GM21381 (cell line): ENCODE measurements around the gene CCDC187.

ENCODE experiments used
- ATAC-seq: cut with Tn5 transposase; IDR thresholded peaks from one replicate; pipeline ENCODE4 v1.9.1; 2021; ENCODE audit warnings: mild to moderate bottlenecking, moderate library complexity; ENCODE audit not compliant: unreplicated experiment

The CCDC187 gene

DNA sequence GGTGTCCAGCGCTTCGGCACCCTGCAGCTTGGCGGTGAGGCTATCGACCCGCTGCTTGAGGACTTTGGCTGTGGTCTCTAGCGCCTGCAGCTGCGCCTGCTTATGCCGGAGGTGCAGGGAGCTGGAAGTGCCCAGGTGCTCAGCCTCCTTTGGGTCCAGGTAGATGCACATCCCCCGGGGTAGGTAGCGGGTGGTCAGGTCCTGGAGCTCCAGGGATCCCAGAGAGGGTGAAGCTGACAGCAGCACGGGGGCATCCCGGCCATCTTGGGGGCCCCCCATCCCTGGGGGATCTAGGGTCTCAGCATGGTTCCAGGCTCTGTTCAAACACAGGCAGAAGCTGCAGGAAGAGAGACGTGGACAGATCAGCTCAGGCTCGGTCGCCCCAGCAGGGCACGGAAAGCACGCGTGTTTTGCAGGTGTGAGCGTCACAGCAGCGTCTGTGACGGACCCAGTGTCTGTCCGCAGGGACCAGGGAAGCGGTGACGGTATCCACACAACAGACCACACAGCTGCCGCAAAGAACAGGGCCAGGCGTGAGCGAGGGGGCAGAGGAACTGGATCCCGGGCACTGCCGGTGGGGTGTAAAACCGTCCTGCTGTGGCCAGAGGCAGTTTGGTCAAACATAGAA lies 17.4 kb downstream of the CCDC187 start:
- ATAC-seq: no peak

DNA sequence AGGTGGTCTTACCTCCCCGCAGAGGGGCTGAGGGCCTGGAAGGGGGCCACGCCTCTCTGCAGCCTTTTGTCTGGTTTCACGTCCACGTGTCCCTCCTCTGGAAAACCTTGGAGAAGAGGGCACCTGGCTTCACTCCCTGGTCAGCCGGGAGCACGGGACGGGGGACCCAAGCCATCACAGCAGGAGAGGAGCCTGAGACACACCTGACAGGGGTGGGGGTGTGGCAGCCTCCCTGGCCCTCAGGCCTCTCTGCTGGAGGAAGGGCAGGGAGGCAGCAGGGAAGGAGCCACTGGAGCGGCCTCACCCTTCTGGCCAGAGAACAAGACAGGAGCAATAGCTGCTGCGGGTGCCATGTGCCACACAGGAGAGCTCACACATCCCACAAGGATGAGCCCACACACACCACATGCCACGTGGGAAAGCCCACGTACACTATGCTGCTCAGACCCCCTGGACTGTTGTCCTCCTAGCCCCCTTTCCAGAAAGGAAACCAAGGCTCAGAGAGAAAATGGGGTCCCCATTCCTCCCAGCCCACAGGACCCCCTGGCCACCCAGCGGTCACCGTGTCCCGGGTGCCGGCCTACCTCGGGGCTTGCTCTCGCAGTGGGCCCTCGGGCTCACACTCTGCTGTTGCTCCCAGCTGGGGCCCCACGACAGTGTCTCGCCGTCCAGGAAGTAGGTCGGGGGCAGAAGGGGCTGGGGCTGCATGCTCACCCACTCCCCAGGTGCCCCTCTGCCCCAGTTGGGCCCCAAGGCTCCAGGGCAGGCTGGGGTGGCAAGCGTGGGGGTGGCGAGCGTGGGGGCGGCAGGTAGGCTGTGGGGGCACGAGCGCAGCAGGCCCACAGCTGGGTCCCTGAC lies 18.2 kb downstream of the CCDC187 start:
- ATAC-seq: no peak

DNA sequence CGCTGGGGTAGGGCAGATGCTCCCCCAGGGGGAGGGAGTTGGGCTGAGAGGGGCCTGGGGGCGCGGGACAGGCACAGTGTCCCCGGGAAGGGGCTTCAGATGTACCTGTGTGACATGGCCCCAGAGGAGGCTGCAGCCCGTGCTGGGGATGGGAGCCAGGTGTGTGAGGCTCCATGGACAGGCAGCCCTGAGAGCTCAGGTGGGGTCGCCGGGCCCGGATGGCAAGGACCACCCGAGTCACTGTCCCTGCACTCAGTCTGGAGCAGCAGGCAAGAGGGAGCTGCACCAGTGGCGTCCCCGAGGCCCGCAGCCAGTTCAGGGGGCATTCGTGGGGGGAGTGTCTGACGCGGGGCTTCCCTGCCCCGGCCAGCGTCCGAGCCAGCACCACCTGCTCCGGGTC lies 18.9 kb downstream of the CCDC187 start:
- no peak for ATAC-seq

DNA sequence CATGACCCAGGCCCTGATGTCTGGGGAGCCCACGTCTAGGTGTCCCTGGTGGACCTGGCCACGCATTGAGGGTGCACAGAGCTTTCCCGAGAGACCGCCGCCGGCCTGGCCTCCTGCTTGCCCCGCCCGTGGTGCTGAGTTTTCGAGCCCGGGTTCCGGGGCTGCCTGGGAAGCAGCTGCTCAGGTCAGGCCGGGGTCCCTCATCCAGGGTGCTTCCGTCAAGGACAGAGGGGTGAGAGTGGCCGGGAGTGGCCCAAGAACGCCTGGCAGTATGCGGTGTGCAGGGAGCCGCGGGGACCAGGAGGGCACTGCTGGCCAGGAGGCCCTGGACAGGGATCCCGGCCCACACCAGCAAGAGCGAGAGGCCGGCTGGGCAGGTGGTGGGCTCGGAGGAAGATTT lies 19.6 kb downstream of the CCDC187 start:
- no peak for ATAC-seq

DNA sequence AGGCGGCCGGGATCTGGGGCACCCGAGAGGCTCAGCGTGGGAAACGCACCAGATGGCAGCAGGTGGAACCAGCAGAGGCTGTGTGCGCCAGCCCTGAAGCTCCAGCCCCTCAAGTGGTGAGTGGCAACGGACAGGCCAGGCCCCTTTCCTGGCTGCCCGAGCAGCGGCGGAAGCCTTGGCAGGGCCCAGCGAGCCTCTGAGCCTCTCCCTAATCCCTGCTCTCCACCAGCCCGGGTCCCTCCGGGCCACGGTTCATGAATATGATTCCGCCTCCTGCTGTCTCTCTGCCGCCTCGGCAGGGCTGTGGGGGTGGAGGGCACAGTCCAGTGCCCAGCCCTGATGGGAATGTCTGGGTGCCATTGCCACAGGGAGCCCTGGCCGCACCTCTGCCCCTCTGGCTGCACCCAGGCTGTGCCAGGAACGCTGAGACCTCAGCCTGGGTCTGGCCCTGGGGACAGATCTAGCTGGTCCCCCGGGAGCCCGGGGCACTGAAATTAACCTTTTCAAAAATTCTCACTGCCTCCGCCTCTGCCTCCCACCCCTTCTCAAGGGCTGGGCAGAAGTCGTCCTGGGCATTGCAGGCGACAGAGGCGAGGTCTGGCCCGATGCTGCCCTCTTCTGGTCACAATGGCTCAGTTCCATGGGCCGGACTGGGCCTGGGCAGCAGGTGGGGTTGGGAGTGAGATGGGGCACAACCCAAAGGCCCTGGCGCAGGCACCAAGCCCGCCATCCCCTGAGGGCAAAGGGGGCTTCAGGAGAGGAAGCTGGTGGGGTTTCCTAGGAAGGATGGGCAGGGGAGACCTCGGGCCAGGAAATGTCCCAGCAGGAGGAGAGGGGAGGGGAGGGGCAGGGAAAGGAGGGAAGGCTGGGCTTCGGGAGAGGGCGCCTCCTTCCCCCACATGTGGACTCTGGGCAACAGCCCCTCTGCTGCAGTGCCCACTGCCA lies 20.3 kb downstream of the CCDC187 start:
- ATAC-seq: peak; percentile 58

DNA sequence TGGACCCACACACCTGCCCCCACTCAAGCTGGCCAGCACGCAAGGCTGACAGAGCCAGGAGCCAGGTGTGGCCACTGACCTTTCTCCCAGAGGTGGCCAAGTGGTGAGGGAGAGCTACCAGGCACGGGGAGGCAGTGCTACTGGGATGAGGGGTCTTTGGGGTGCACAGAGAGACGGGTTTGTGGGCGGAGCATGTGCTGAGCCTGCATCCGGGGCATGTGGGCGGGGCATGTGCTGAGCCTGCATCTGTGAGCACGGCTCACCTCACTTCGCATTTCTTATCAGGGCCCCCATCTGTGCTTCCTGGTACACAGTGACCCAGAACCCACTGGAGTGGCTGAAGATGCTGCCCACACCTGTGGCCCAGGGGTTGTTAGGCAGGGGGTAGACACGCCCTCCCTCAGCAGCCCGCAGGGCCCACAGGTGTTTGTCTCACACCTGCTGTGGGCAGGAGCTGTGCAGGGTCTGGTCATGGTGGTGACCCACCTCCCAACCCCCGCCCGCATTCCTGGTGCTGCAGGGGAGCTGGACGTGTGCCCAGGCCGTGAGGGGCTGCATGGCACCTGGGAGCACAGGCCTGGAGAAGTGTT lies 21.5 kb downstream of the CCDC187 start:
- ATAC-seq: no peak

DNA sequence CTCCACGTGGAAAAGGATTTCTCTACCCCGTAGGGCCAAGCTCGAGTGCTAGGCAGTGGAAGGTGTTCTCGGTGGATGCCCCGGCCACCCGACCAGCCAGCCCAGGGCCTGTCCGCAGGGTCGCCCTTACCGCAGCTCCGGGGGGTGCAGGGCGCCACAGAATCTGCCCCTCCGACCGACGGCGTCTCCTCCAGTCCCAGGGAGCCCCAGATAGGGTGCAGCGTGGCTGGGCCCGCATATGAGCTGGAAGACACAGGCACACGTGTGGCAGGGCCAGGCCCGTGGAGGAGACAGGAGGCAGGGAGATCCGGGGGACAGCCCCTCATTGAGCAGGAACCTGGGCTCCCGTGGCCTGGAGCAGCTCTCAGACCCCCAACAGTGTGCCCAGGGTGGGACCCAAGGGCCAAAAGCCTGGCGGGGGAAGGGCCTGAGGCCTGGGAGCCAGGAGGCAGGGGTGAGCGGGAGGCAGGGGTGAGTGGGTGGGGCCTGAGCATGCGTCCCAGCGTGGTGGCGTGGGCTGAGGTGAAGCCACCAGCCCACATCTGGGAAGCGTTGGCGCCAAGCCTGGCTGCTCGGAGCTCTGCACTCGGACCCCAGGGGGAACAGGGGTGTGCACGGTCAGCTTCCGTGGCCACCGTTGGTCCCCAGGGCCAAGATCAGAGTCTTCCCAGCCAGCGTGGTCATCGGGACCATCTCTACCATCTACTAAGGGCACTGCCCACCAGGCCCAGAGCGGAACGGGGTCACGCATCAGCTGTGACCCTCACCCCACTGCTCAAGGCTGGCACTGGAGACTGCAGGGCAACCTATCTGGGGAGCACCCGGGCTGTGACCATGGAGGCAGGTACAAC lies 22.2 kb downstream of the CCDC187 start:
- no peak for ATAC-seq

DNA sequence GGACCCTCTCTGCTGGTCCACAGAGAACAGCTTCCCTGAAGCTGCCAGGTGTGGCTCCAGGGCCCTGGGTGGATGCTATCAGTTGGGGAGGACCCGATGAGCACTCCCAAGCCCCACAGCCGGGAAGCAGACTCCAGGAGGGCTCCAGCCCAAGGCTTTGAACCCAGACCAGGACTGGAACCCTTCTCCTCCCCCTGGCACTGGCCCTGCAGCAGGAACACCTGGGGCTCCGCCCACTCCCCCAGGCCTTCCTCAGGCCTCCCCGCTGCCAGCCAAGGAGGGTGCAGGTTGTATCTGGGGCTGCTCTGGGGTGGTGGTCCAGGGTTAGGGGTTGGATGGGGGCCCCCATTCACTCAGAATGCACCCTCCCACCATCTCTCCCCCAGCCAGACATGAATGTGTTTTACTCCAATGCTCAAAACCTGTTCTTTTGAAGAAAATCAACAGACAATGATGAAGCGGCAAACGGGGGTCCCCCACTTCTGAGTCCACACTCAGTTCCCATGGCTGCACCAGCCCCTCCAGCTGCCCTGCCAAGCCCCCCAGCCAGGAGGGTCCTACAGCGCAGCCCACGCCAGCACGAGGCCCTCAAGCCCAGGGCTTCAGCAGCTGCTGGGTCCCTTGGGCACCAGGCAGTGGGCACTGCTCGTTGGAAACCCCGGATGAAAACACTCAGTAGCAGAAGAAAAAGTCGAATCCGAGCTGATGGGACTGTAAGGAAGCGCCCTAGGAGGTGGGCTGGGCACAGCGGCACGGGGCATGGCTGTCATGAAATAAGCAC lies 23.2 kb downstream of the CCDC187 start:
- no peak for ATAC-seq

DNA sequence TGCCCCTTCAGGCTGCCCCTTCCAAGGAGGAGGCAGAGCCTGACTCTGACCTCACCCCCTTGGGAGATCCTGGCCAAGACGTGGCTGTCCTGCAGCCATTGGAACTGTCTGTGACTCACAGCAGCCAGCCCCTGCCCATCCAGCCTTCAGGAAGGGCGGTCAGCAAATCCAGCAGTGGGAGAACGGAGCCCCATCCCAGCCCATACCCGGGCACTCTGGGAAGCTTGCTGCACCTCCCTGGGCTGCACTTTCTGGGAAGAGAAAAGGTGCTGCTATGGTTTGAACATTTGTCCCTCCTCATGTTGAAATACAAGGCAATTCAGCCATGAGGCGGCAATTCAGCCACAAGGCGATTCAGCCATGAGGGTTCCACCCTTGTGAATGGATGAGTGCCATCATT lies 24.4 kb downstream of the CCDC187 start:
- no peak for ATAC-seq

DNA sequence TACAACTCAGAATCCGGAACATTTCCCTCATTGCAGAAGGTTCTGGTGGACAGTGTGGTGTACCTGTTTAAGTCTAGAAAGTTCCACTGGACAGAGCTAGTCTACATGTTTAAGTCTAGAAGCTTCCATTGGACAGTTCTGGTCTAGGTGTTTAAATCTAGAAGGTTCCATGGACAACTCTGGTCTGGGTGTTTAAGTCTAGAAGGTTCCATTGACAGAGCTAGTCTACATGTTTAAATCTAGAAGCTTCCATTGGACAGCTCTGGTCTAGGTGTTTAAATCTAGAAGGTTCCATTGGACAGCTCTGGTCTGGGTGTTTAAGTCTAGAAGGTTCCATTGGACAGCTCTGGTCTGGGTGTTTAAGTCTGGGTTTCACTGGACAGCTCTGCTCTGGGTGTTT lies 25.0 kb downstream of the CCDC187 start:
- ATAC-seq: no peak

DNA sequence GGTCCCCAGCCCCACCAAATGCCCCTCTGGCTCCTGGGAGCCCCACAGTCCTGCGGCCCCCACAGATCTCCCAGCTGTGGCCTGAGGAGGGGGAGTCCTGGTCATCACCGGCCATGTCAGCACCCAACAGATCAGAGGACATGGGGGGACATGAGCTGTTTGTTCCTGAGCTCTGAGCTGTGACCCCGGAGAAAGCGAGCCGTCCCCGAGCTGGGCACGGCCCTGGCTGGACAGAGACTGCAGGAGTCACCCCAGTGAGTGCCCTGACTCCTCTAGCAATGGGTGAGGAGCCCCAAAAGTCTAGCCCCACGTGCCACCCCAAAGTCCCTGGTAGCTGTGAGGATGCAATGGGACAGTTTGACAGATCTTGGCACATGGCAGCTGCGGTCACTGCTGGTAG lies 25.7 kb downstream of the CCDC187 start:
- ATAC-seq: no peak

DNA sequence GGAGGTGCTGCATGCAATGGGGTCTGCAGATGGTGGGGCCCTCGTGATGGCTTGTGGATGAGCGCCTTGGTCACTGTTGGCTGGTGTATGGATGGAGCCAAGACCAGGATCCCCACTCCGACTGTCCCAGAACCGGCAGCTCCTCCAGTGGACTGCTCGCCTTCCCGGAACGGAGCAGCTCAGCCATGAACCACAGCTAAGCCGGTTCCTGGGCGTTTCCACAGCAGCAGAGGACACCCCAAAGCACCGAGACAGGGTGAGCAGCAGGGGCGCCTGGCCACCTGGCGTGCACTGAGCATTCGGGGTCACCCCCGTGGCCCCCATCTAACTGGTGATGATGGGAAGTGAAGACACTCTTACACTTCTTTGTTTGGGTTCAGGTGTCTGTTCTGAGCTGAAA lies 26.1 kb downstream of the CCDC187 start:
- no peak for ATAC-seq

DNA sequence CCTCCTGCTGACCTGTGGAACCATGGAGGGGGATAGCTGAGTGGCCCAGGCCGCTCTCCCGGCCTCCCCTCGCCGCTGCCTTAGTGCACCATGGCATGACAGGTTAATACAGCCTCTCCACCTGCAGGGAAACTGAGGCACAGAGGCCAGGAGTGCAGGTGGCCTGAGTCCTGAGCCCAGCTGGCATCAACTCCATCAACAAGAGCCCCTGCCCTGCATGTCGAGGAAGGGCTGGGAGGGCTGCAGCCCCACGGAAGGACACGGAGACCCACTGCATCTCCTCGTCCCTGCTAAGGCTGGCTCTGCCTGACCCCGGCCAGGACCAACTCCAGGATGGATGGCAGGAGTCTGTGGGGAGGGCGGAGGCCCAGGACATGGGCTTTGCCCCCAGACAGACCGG lies 27.2 kb downstream of the CCDC187 start:
- no peak for ATAC-seq

DNA sequence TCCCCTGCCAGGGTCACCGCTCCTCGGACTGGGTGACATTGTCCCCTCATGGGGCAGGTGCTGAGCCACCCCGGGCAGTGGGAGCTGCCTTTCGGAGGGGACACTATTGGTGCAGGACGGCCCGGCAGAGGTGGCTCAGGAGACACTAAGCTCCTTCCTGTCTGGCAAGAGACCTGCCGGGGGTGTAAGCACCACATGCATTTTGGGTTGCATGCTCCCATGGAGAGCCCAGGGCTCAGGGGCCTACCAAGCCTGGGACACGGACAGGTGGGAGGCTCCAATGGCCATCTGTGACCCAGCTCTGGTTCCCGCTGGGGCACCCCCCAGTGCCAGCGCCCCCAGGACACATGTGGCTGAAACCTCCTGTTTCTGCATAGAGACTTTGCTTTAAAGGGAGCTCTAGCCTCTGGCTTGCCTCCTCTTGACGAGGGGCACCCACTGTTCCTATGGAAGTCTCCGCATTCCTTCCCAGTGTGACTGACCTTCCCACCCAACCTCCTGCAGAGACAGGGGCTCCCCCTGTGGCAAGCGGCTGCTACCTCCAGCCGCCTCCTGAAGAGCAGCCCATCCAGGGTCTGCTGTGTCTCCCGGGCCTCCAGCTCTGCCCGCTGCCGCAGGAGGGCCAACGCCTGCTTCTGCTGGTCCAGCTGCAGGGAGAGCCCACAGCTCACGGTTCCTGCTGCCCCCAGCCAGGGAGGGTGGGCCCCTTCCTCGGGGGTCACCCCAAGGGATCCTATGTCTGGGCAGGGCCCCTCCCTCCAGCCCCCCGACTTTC lies 28.1 kb downstream of the CCDC187 start:
- no peak for ATAC-seq

DNA sequence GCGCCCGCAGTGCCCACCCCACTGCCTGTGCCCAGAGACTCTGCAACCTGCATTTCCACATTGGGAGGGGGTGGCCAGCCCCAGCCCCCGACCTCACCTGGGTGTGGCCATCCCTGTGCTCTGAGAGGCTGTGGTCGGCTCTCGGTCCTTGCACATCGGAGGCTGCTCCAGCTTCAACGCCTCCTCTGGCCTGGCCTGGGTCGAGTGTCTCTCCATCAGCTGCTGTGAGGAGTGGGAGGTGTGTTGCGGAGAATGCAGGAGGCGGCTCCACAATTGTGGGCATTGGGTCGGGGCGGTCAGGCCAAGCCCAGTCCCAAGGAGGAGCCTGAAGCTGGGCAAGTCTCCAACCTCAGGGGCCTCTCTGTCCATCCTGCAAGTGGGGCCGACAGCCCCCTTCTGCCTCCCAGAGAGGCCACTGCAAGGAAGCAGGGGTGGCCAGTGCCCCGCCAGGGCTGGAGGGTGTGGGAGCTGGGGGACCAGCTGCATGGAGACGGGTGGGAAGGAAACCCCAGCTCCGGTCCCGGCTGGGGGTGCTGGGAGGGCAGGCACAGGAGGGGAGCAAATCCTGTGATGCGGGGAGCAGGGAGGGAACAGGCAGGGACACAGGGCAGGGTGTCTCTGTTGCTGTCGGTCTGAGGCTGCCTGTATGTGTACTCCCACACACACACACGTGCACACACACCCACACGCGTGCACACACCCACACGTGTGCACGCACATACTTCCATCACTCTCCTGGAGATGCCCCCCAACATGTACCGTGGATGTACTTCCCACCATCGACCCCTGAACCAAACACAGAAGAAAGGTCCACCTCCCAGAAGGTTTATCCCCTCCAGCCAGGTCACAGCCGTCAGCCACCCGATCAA lies 28.9 kb downstream of the CCDC187 start:
- no peak for ATAC-seq

DNA sequence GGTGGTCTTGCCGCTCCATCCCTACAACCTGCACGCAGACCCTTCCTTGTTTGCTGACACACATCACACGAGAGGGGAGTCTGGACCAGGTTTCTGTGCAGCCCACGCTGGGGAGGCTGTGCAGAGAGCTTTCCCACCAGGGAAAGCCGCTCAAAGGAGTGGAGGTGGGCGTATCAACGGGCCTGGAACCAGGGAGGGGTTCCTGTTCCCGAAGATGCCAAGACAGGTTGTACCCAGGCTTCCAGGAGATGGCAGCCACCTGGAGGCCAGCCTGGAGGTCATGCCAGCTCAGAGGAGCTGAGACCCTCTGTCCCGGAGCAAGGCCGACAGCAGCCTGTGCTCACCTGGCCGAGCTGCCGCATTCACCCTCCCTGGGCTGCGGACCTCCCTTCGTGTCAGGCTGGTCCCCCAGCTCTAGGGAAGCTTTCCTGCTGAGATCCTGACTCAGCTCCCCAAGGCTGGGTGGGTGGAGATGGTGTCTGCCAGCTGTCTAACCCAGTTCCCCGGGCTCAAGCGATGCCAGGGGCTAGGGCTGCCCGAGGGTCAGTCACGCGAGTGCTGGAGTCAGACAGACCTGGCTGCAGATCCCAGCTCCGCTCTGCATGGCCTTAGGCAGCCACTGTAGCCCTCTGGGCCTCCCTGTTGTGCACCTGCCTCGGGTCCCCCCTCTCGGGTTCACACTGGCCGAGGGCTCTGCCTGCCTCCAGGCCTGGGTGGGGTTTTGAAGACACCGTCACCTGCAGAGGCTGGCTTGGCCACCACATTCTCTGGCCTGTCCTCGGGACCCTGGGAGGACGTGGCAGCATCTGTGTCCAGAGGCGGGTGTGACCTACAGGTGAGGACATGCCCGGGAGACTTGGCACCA lies 29.7 kb downstream of the CCDC187 start:
- no peak for ATAC-seq
